Lung (tissue), 12 donors: ENCODE data around the gene SPRN. TPM values are rescaled to one million over a fixed set of nuclear protein-coding genes. Genes with fewer than 3 reads are reported as not detected.

Experiments used
- ATAC-seq: fragments of 200-7000 bp; cut with Tn5 transposase; one replicate; pipeline ENCODE4 v1.9.1; 2020; ENCODE audit warnings: moderate number of reproducible peaks; ENCODE audit not compliant: insufficient read depth, low FRiP score
- DNase-seq, 3 donors: peaks; one replicate each; pipeline ENCODE4 v3.0.0-alpha.2; 2013 to 2017
- H3K27ac ChIP-seq, 2 donors: one replicate each; pipeline ENCODE4 v1.5.1; 2013; ENCODE audit warnings: mild to moderate bottlenecking in 2 of 2, moderate library complexity in 2 of 2, control low read depth in 1 of 2, inconsistent platforms in 1 of 2, low read depth in 1 of 2, low read length in 1 of 2
- H3K27me3 ChIP-seq, 3 donors: one replicate each; pipeline ENCODE4 v1.5.1; 2013; ENCODE audit warnings: low read length in 2 of 3; ENCODE audit not compliant: control insufficient read depth in 3 of 3, insufficient read depth in 3 of 3
- H3K36me3 ChIP-seq, 4 donors: one replicate each; pipeline ENCODE4 v1.5.1; 2013; ENCODE audit warnings: low read length in 4 of 4, mild to moderate bottlenecking in 1 of 4, moderate library complexity in 1 of 4; ENCODE audit not compliant: control insufficient read depth in 4 of 4, insufficient read depth in 4 of 4
- H3K4me1 ChIP-seq, 5 donors: one replicate each; pipeline ENCODE4 v1.5.1; 2013; ENCODE audit warnings: low read length in 5 of 5, mild to moderate bottlenecking in 2 of 5, moderate library complexity in 1 of 5; ENCODE audit not compliant: control insufficient read depth in 5 of 5, insufficient read depth in 5 of 5
- H3K4me3 ChIP-seq: one replicate; pipeline ENCODE4 v1.5.1; 2013; ENCODE audit warnings: mild to moderate bottlenecking, control low read depth, moderate library complexity
- H3K9ac ChIP-seq, 2 donors: one replicate each; pipeline ENCODE4 v1.5.1; 2013; ENCODE audit warnings: low read length in 2 of 2, control low read depth in 1 of 2; ENCODE audit not compliant: insufficient read depth in 1 of 2
- H3K9me3 ChIP-seq, 4 donors: one replicate each; pipeline ENCODE4 v1.5.1; 2013; ENCODE audit warnings: low read length in 3 of 4, mild to moderate bottlenecking in 1 of 4, moderate library complexity in 1 of 4; ENCODE audit not compliant: control insufficient read depth in 4 of 4, insufficient read depth in 3 of 4
- WGBS, 2 donors: extraction: QIAGEN DNeasy Blood & Tissue Kit; methylation state at CpG; one replicate each; pipeline ENCODE4 v1.1.7; 2013; 5-methylcytosine and 5-hydroxymethylcytosine counted together
- polyA plus RNA-seq, 2 donors: library from polyadenylated mRNA; stranded (reverse); fragments of 200-250 nt; gene quantifications; one replicate each; pipeline ENCODE4 v1.2.1, GENCODE V29; 2013
- total RNA-seq, 2 donors: library from RNA; depleted of rRNA in 1 of 2; stranded (reverse); fragments of >200 nt in 1 of 2; gene quantifications; one replicate each; pipeline ENCODE4 v1.2.1, GENCODE V29; 2014 to 2021
- TF ChIP-seq, protein P1 (sequence below): IDR thresholded peaks from 2 replicates; pipeline ENCODE4 v1.5.1; 2012; ENCODE audit warnings: mild to moderate bottlenecking; ENCODE audit errors: control extremely low read depth, extremely low read depth
- donor health status: control.
- donor health status: control.
- donor health status: Bipolar disorder and iron deficiency.
- donor health status: healthy.
- donor health status: DM: yes; HTN: yes; CAD: no.

SPRN gene
- total and polyA plus RNA-seq, 4 donors: 0.11 to 0.34 (median 0.16) TPM

DNA sequence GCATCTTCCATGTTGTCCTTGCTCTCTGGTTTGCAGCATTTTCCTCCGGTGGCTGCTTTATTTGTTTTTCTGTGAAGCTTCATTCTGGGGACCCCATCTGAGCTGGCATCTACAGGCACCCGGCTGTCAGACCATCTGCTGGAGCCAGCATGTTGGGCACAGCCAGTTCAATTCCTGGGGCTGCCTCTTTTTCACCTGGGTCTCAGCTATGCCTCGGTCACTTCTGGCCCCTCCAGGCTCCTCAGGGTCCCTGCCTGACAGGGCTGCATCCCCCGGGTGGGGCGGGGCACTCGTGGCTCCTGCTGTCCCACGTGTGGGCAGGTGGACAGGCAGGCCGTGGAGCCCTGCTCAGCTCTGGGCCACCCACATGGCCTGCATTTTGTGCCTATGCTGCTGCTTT is 37.4 kb upstream of the SPRN start:
- 77 to 84% methylated on average over 8 of the region's 8 CpGs for WGBS, 2 donors

DNA sequence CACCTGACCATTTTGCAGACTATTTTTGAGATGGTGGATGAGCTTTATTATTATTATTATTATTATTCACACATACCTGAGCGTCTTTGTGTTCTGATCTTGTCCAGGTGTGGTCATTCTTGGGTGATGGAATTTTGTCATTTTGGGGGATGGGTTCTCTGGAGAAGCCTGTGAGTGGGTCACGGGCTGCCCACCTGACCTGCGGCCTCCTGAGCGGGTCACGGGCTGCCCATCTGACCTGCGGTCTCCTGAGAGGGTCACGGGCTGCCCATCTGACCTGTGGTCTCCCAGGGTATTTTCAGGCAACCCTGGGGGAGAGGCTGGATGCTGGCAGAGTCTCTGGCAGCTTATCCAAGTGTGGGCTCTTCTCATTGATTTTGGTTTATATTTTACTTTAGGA is 36.6 kb upstream of the SPRN start:
- ATAC-seq (no peak), DNase-seq (no peak)
- TF ChIP-seq, protein P1, sequence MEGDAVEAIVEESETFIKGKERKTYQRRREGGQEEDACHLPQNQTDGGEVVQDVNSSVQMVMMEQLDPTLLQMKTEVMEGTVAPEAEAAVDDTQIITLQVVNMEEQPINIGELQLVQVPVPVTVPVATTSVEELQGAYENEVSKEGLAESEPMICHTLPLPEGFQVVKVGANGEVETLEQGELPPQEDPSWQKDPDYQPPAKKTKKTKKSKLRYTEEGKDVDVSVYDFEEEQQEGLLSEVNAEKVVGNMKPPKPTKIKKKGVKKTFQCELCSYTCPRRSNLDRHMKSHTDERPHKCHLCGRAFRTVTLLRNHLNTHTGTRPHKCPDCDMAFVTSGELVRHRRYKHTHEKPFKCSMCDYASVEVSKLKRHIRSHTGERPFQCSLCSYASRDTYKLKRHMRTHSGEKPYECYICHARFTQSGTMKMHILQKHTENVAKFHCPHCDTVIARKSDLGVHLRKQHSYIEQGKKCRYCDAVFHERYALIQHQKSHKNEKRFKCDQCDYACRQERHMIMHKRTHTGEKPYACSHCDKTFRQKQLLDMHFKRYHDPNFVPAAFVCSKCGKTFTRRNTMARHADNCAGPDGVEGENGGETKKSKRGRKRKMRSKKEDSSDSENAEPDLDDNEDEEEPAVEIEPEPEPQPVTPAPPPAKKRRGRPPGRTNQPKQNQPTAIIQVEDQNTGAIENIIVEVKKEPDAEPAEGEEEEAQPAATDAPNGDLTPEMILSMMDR: no peak
- WGBS, 2 donors: 89 to 94% methylated on average over 7 of the region's 7 CpGs
- Histone ChIP-seq H3K9ac (no peak overlapping the region), H3K4me3 (no peak overlapping the region), H3K9me3 (peaks cover 0 to 4% (median 0%) of the 10 kb centered on the region in 4 donors), H3K4me1 (no peaks in the 10 kb centered on the region), H3K27me3 (peaks cover 0 to 16% (median 0%) of the 10 kb centered on the region in 3 donors), H3K36me3 (no peaks in the 10 kb centered on the region), H3K27ac (no peak overlapping the region)

More for the DNA sequence above, 37.4 kb upstream of the SPRN start:
- H3K36me3 ChIP-seq: no peaks in the 10 kb centered on the region
- H3K27ac ChIP-seq: no peak overlapping the region
- no peak for ATAC-seq
- H3K9ac ChIP-seq: no peak overlapping the region
- no peaks in the 10 kb centered on the region for H3K4me1 ChIP-seq
- H3K27me3 ChIP-seq: peaks cover 0 to 16% (median 0%) of the 10 kb centered on the region in 3 donors
- DNase-seq: no peak
- H3K9me3 ChIP-seq: peaks cover 0 to 4% (median 0%) of the 10 kb centered on the region in 4 donors
- TF ChIP-seq, protein P1: no peak
- H3K4me3 ChIP-seq: no peak overlapping the region

DNA sequence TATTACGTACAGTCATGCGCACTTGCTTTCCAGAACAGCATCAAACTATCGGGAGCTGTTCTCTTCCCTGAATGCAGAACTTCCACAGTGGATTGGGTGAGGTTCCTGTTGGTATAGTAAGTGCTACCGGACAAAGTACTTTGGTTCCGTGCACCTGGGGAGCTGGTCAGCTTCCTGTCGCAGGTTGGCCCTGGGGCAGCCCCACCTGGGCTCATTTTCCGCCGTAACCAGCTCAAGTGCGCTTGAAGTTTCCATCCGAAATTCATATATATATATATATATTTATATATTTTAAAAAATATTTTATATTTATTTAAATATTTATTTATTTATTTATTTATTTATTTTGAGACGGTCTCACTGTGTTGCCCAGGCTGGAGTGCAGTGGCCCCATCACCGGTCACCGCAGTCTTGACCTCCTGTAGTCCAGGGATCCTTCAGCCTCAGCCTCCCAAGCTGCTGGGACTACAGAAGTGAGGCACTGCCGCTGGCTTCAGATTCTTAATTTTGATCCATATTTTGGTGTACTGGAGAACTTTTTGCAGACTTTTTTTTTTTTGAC is 35.9 kb upstream of the SPRN start:
- 93% methylated on average over 14 of the region's 14 CpGs for WGBS, 2 donors
- H3K9me3 ChIP-seq: peaks cover 0 to 4% (median 0%) of the 10 kb centered on the region in 4 donors
- ATAC-seq (no peak), DNase-seq (no peak)
- no peaks in the 10 kb centered on the region for H3K36me3 ChIP-seq
- no peak overlapping the region for H3K27ac ChIP-seq
- H3K9ac ChIP-seq: no peak overlapping the region
- TF ChIP-seq, protein P1: no peak
- H3K4me3 ChIP-seq: no peak overlapping the region
- no peaks in the 10 kb centered on the region for H3K4me1 ChIP-seq
- H3K27me3 ChIP-seq: peaks cover 0 to 16% (median 0%) of the 10 kb centered on the region in 3 donors
